GM03348 (cell line): ENCODE results near the gene APOA4.
A peak's percentile ranks its signal among the peaks of the same experiment; 100 is the strongest.

Experiments
- DNase-seq: peaks from one replicate; pipeline ENCODE4 v3.0.0; 2012; ENCODE audit warnings: low spot score

Gene APOA4

DNA sequence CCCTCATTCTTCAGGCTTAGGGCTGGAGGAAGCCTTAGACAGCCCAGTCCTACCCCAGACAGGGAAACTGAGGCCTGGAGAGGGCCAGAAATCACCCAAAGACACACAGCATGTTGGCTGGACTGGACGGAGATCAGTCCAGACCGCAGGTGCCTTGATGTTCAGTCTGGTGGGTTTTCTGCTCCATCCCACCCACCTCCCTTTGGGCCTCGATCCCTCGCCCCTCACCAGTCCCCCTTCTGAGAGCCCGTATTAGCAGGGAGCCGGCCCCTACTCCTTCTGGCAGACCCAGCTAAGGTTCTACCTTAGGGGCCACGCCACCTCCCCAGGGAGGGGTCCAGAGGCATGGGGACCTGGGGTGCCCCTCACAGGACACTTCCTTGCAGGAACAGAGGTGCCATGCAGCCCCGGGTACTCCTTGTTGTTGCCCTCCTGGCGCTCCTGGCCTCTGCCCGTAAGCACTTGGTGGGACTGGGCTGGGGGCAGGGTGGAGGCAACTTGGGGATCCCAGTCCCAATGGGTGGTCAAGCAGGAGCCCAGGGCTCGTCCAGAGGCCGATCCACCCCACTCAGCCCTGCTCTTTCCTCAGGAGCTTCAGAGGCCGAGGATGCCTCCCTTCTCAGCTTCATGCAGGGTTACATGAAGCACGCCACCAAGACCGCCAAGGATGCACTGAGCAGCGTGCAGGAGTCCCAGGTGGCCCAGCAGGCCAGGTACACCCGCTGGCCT lies 7.2 kb upstream of the APOA4 start:
- DNase-seq, result no peak

GRCh38 chr11:116829525-116830183 lies 6.5 kb upstream of the APOA4 start, which contains the start of gene APOC3:
TSS of gene APOC3 (plus strand) at chr11:116829907. CDS start at chr11:116830583, 676 bp downstream.
- peak; percentile 13 for DNase-seq

DNA sequence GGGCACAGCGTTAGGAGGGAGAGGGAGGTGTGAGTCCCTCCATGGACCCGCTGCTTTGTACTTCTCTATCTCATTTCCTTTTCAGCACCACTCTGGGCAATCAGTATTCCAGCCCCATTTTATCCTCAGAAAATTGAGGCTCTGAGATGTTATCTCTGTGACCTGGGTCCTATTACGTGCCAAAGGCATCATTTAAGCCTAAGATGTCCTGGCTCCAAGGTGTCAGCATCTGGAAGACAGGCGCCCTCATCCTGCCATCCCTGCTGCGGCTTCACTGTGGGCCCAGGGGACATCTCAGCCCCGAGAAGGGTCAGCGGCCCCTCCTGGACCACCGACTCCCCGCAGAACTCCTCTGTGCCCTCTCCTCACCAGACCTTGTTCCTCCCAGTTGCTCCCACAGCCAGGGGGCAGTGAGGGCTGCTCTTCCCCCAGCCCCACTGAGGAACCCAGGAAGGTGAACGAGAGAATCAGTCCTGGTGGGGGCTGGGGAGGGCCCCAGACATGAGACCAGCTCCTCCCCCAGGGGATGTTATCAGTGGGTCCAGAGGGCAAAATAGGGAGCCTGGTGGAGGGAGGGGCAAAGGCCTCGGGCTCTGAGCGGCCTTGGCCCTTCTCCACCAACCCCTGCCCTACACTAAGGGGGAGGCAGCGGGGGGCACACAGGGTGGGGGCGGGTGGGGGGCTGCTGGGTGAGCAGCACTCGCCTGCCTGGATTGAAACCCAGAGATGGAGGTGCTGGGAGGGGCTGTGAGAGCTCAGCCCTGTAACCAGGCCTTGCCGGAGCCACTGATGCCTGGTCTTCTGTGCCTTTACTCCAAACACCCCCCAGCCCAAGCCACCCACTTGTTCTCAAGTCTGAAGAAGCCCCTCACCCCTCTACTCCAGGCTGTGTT lies 5.8 kb upstream of the APOA4 start:
- DNase-seq, result no peak

- DNase-seq, result no peak
These were observed 4.4 kb upstream of the APOA4 start for GRCh38 chr11:116827461-116827860.

- DNase-seq, result no peak
These were observed 3.8 kb upstream of the APOA4 start for GRCh38 chr11:116826751-116827431.

GRCh38 chr11:116825854-116826750 lies 3.0 kb upstream of the APOA4 start:
- DNase-seq, result no peak

DNA sequence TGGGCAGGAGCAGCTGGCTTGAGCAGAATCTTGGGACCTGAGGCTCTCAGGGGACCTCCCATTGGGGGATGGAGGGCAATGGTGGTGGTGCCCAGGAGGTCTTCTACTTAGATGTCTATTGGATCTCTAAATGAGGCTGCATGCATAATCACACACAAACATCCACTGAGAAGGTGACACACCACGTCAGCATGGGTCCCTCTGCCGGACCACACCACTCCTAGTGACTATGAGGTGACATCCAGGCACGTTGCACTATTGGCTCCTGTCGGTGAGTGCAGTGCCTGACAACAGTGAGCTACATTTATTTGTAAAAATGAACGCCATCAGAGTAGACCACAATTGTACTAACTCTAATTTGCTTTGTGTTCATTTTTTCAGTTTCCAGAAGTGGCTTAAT lies 2.3 kb upstream of the APOA4 start:
- no peak for DNase-seq

- no peak for DNase-seq
These were observed 529 bp downstream of the APOA4 start for GRCh38 chr11:116822575-116822974.

DNA sequence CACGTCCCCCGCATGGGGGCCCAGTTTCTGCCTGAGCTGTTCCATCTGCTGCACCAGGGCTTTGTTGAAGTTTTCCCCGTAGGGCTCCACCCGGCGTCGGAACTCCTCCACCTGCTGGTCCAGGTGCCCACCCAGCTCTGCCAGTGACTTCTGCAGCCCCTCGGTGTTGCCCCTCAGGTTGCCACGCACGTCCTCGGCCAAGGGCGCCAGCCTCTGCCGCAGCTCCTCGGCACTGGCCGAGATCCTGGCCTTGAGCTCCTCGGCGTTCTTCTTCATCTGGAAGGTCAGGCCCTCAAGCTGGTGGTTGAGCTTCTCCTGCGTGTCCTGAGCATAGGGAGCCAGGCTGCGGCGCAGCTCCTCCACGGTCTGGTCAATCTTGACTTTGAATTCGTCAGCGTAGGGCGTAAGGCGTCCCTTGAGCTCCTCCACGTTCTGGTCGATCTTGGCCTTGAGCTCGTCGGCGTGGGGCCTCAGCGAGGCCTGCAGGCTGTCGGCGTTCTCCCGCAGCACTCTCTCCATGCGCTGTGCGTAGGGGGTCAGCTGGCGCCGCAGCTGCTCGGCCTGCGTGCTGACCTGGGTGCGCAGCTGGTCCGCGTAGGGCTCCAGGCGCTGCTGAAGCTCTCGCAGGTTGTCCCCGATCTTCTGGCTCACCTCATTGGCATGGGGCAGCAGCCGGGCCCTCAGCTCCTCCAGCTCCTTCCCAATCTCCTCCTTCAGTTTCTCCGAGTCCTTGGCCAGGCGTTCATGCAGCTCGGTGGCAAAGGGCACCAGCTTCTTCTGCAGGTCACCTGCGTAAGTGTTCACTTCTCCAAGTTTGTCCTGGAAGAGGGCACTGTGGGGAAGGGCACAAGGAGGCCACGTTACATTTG lies 1.8 kb downstream of the APOA4 start:
- no peak for DNase-seq

GRCh38 chr11:116819049-116819448 lies 4.1 kb downstream of the APOA4 start:
- no peak for DNase-seq

DNA sequence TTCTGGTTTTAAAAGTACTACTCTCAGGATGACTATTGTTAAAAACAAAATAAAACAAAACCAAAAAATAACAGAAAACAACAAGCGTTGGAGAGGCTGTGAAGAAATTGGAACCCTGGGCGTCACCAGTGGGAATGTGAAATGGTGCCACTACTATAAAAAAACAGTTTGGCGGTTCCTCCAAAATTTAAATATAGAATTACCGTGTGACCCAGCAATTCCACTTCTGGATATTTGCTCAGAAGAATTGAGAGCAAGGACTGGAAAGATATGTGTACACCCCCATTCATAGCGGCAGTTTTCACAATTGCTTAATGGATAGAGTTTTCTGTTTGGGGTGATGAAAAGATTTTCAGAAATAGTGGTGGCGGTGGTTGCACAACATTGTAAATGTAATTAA lies 8.6 kb downstream of the APOA4 start:
- no peak for DNase-seq

- no peak for DNase-seq
These were observed 9.2 kb downstream of the APOA4 start for GRCh38 chr11:116813781-116814471.

GRCh38 chr11:116813170-116813569 lies 9.9 kb downstream of the APOA4 start:
- no peak for DNase-seq

DNA sequence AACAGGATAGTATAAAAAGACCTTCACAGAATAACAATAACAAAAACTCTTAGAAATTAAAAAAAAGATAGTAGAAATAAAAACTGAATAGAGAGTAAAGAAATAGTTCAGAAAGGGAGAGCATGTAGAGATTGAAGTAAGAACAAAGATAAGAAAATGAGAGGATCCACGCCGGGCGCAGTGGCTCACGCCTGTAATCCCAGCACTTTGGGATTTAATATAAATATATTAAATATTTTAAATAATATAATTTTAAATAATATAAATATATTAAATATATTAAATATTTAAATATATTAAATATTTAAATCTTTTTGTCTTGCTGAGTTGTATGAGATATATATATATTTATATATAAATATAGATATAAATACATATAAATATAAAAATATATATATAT lies 11.0 kb downstream of the APOA4 start:
- no peak for DNase-seq

GRCh38 chr11:116811194-116811593 lies 11.9 kb downstream of the APOA4 start:
- no peak for DNase-seq

- DNase-seq, result no peak
These were observed 14.6 kb downstream of the APOA4 start for GRCh38 chr11:116808262-116809175.

GRCh38 chr11:116807601-116808261 lies 15.4 kb downstream of the APOA4 start:
- no peak for DNase-seq

DNA sequence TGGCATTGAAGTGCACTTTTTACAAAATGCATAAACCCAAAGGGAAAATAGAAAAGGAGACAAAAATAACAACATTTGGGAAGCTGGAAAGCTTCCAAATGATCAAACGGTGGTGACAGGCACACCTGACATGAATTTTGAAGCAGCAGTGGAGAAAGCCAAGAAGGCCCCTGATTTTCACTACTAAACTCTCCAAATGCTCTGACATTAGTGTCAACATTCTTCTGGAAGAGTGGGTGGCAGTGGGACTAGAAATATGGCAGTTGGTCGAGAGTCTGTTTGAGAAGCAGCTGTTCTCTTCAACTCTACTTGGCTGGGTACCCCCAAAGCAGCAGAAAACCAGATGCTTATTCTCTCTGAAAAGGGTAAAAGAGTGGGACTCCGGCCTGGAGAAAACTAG lies 19.1 kb downstream of the APOA4 start:
- no peak for DNase-seq
